Measurements from ENCODE around the gene SERPINA6.

DNA sequence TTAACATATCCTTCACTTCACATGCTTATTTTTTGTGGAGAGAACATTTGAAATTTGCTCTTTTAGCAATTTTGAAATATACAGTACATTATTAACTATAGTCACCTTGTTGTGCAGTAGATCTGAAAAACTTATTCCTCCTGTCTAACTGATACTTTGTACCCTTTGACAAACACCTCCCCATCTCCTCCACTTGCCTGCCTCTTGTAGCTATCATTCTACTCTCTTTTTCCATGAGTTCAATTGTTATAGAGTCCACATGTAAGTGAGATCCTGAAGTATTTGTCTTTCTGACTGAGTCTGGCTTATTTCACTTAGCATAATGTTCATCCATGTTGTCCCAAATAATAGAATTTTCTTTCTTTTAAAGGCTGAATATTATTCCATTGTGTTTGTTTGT is 9.5 kb upstream of the SERPINA6 start:
- TF ChIP-seq, protein P1, sequence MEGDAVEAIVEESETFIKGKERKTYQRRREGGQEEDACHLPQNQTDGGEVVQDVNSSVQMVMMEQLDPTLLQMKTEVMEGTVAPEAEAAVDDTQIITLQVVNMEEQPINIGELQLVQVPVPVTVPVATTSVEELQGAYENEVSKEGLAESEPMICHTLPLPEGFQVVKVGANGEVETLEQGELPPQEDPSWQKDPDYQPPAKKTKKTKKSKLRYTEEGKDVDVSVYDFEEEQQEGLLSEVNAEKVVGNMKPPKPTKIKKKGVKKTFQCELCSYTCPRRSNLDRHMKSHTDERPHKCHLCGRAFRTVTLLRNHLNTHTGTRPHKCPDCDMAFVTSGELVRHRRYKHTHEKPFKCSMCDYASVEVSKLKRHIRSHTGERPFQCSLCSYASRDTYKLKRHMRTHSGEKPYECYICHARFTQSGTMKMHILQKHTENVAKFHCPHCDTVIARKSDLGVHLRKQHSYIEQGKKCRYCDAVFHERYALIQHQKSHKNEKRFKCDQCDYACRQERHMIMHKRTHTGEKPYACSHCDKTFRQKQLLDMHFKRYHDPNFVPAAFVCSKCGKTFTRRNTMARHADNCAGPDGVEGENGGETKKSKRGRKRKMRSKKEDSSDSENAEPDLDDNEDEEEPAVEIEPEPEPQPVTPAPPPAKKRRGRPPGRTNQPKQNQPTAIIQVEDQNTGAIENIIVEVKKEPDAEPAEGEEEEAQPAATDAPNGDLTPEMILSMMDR (IDR thresholded peaks at IDR 0.05): no peak
- no peak for TF ChIP-seq POLR2A (IDR thresholded peaks at IDR 0.05; ENCODE audit: low read depth)
